ENCODE measurements around the gene ZFYVE21.
A peak's percentile ranks its signal among the peaks of the same experiment; 100 is the strongest.

DNA sequence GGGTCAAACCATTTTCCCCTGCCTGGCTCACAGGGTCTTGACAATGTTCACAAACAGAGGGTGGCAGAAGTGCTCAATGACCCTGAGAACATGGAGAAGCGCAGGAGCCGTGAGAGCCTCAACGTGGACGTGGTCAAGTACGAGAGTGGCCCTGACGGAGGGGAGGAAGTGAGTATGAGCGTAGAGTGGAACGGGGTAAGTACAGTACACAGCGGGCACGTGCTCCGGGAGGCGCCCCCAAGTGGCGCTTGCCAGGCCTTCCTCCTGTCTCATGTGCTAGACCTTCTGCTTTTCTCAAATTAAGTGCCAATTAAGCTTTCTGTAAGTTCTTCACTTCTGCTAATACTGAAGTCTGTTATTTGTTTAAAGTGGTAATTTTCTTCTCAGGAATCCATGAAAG lies 36.3 kb upstream of the ZFYVE21 start:
- peak; percentile 61 for TF ChIP-seq CTCF (IDR thresholded peaks at IDR 0.05; ENCODE audit: borderline replicate concordance, extremely low read depth, low read length, poor library complexity, severe bottlenecking)
- no peak for TF ChIP-seq EZH2 (IDR thresholded peaks at IDR 0.05; ENCODE audit: borderline replicate concordance, low read depth, low read length, severe bottlenecking)
